Body of pancreas (tissue), 4 donors: Measurements from ENCODE around the gene KNDC1.

Experiments
- CTCF ChIP-seq, 7 experiments: fragments of 450-650 bp in 4 of 7; fragments of 200-600 bp in 3 of 7; sonication (generic) in 3 of 7; IDR thresholded peaks; one replicate each; pipeline ENCODE4 v1.5.1; 2016 to 2019; ENCODE audit warnings: antibody characterized with exemption in 7 of 7
- POLR2A ChIP-seq, 3 donors: fragments of 450-650 bp; IDR thresholded peaks; one replicate each; pipeline ENCODE4 v1.6.1; 2016; ENCODE audit warnings: antibody characterized with exemption in 3 of 3, mild to moderate bottlenecking in 2 of 3

DNA sequence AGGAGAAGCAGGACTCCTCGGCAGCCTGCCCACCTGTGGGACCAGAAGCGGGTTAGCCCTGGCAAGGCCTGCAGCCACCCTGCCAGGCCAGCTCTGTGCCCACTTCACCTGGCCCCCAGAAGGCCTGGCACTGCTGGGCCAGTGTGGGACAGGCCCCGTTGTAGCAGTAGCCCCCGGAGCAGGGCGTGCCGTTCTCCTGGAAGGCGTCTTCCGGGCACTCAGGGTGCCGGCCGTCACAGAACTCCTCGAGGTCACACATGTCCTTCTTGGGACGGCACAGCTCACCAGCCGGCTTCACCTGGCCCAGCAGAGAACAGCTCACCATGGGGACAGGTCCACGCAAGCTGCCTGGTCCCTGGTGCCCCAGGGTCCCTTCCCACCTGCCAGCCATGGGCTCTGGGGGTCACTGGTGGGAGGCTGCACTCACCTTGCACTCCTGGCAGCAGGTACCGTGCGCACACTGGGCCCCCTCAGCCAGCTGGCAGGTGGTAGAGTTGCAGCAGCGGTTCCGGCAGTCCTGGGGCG is 110.8 kb downstream of the KNDC1 start:
- no peak for TF ChIP-seq CTCF (IDR thresholded peaks at IDR 0.05)
- TF ChIP-seq POLR2A (IDR thresholded peaks at IDR 0.05): no peak
